ENCODE results near the gene PIP4P1.

- TF ChIP-seq RNF2 (conservative IDR thresholded peaks at IDR 0.05; ENCODE audit: low read depth) = no peak
- TF ChIP-seq ZNF260 (CRISPR knock-in tag; IDR thresholded peaks at IDR 0.05; ENCODE audit: borderline replicate concordance, low read depth) = no peak
- no peak for TF ChIP-seq POLR2AphosphoS5 (IDR thresholded peaks at IDR 0.05; ENCODE audit: low read depth, low read length)
Observed at GRCh38 chr14:20499108-20499507, 37.9 kb upstream of the PIP4P1 start.
